GM12878 (cell line): ENCODE data around the gene INSIG1. TPM values are rescaled to one million over a fixed set of nuclear protein-coding genes. Genes with fewer than 3 reads are reported as not detected.

Source experiments
- ASH2L ChIP-seq: fragments of 300-600, 200-600 bp; sonication (generic); IDR thresholded peaks from 2 replicates; pipeline ENCODE4 v1.6.1; 2017; ENCODE audit warnings: low read depth, mild to moderate bottlenecking, borderline replicate concordance
- ATF2 ChIP-seq: IDR thresholded peaks from 2 replicates; pipeline ENCODE4 v1.6.1; 2012; ENCODE audit warnings: low read length, inconsistent platforms
- CBX3 ChIP-seq: fragments of 200-600 bp; sonication (generic); IDR thresholded peaks from 2 replicates; pipeline ENCODE4 v1.6.1; 2016; ENCODE audit warnings: low read depth, borderline replicate concordance
- CHD2 ChIP-seq: IDR thresholded peaks from 2 replicates; pipeline ENCODE4 v1.6.1; 2011; ENCODE audit warnings: low read depth, low read length, improper control_type of control experiment, borderline replicate concordance
- FOXM1 ChIP-seq: IDR thresholded peaks from 2 replicates; pipeline ENCODE4 v1.6.1; 2012; ENCODE audit warnings: low read depth, mild to moderate bottlenecking, inconsistent platforms, low read length, moderate library complexity
- IKZF2 ChIP-seq, 2 experiments: fragments of 450-650 bp; IDR thresholded peaks; 2 replicates each; pipeline ENCODE4 v1.6.1; 2017; ENCODE audit warnings: mild to moderate bottlenecking in 2 of 2, moderate library complexity in 2 of 2
- IRF3 ChIP-seq: fragments of 450-650 bp; IDR thresholded peaks from 2 replicates; pipeline ENCODE4 v1.6.1; 2014; ENCODE audit warnings: mild to moderate bottlenecking
- IRF5 ChIP-seq: fragments of 450-650 bp; IDR thresholded peaks from 2 replicates; pipeline ENCODE4 v1.6.1; 2017; ENCODE audit warnings: borderline replicate concordance
- JUNB ChIP-seq: IDR thresholded peaks from 2 replicates; pipeline ENCODE4 v1.6.1; 2016; ENCODE audit warnings: antibody characterized with exemption, mild to moderate bottlenecking
- MAX ChIP-seq: IDR thresholded peaks from 2 replicates; pipeline ENCODE4 v1.6.1; 2012; ENCODE audit warnings: low read depth, low read length, improper control_type of control experiment
- MLLT1 ChIP-seq: fragments of 450-650 bp; IDR thresholded peaks from 2 replicates; pipeline ENCODE4 v1.6.1; 2016; ENCODE audit warnings: mild to moderate bottlenecking
- MTA2 ChIP-seq: fragments of 450-650 bp; IDR thresholded peaks from 2 replicates; pipeline ENCODE4 v1.6.1; 2016; ENCODE audit warnings: low read depth, mild to moderate bottlenecking, moderate library complexity
- POLR2A ChIP-seq: IDR thresholded peaks from 2 replicates; pipeline ENCODE4 v1.6.1; 2011; ENCODE audit warnings: low read depth, mild to moderate bottlenecking, low read length
- RAD51 ChIP-seq: fragments of 450-650 bp; IDR thresholded peaks from 2 replicates; pipeline ENCODE4 v1.6.1; 2016; ENCODE audit warnings: moderate library complexity, mild to moderate bottlenecking, inconsistent platforms
- RFX5 ChIP-seq: IDR thresholded peaks from 2 replicates; pipeline ENCODE4 v1.6.1; 2011; ENCODE audit warnings: low read depth, low read length, improper control_type of control experiment
- RUNX3 ChIP-seq: IDR thresholded peaks from 2 replicates; pipeline ENCODE4 v1.6.1; 2012; ENCODE audit warnings: low read length, inconsistent platforms
- SIN3A ChIP-seq: IDR thresholded peaks from 2 replicates; pipeline ENCODE4 v1.6.1; 2012; ENCODE audit warnings: low read depth, low read length, improper control_type of control experiment
- SREBF2 ChIP-seq: IDR thresholded peaks from 2 replicates; pipeline ENCODE4 v1.6.1; 2012; ENCODE audit warnings: mild to moderate bottlenecking, low read length
- TBL1XR1 ChIP-seq: IDR thresholded peaks from 2 replicates; pipeline ENCODE4 v1.6.1; 2012; ENCODE audit warnings: low read depth, low read length, improper control_type of control experiment
- ZBTB40 ChIP-seq: fragments of 450-650 bp; IDR thresholded peaks from 2 replicates; pipeline ENCODE4 v1.6.1; 2016; ENCODE audit warnings: mild to moderate bottlenecking, moderate library complexity, borderline replicate concordance
- ZNF207 ChIP-seq: fragments of 450-650 bp; IDR thresholded peaks from 2 replicates; pipeline ENCODE4 v1.6.1; 2014; ENCODE audit warnings: antibody characterized with exemption, mild to moderate bottlenecking, borderline replicate concordance
- ZNF274 ChIP-seq: IDR thresholded peaks from one replicate; pipeline ENCODE4 v1.8.0; 2011; ENCODE audit not compliant: insufficient read length, insufficient read depth
- polyA plus RNA-seq, 11 experiments: library from polyadenylated mRNA; depleted of rRNA in 4 of 11; unstranded in 6 of 11; stranded (reverse) in 5 of 11; fragments of >200 nt; fragmentation: Nextera tagmentation in 4 of 11; fragmentation: Illumina TruSeq in 1 of 11; extraction: Ambion mirVana in 4 of 11; extraction: Trizol in 1 of 11; gene quantifications; 1 replicate in 1 of 11; 2 replicates in 10 of 11; pipeline versions ENCODE4 v1.2.1 to v1.2.3, GENCODE V29; 2011 to 2016; ENCODE audit warnings: inconsistent platforms in 2 of 11, missing spikeins in 2 of 11, low read depth in 1 of 11
- total RNA-seq, 4 experiments: library from RNA; depleted of rRNA in 3 of 4; stranded (reverse); fragments of >200 nt in 3 of 4; fragmentation: Illumina TruSeq in 1 of 4; extraction: Trizol in 1 of 4; gene quantifications; 2 replicates each; pipeline versions ENCODE4 v1.2.1 to v1.2.3, GENCODE V29; 2013 to 2021

INSIG1 gene
- total and polyA plus RNA-seq, 10 of the 15 experiments (the other 5 are each of a cell fraction or from before 2014, with no cell fraction given) = 29.6 to 168 (median 91.1) TPM

GRCh38 chr7:155298834-155299534, 1.3 kb downstream of the INSIG1 start (continued):
- 0 out of 2 replicates have a peak, but pooled peaks have one; percentile 12 for TF ChIP-seq MLLT1
- peak; percentile 91 for TF ChIP-seq SIN3A
- peak; percentile 84 for TF ChIP-seq POLR2A
- TF ChIP-seq ZNF274 = no peak
- TF ChIP-seq SREBF2 = peak; percentile 80
- TF ChIP-seq ASH2L = no peak
- 0 out of 2 replicates have a peak, but pooled peaks have one; percentile 35 for TF ChIP-seq FOXM1
- TF ChIP-seq JUNB = no peak
- no peak for TF ChIP-seq CBX3
- TF ChIP-seq IRF5 = no peak
- TF ChIP-seq IKZF2 (IDR thresholded peaks at IDR 0.05) = no peak; a peak in 1 of 4 replicates
- peak; percentile 90 for TF ChIP-seq RFX5
- TF ChIP-seq MTA2 = peak; percentile 38
- TF ChIP-seq RUNX3 = peak; percentile 80
- TF ChIP-seq CHD2 = peak; percentile 81
- peak; percentile 87; the same call in 1 of the 2 replicates for TF ChIP-seq MAX
- TF ChIP-seq IRF3 = peak; percentile 52; the same call in 1 of the 2 replicates
- peak; percentile 59; the same call in 1 of the 2 replicates for TF ChIP-seq TBL1XR1
- TF ChIP-seq ZNF207 = no peak
- TF ChIP-seq ATF2 = no peak
- peak; percentile 44; the same call in 1 of the 2 replicates for TF ChIP-seq ZBTB40
- TF ChIP-seq RAD51 = peak; percentile 92
